K562 (cell line): ENCODE measurements around the gene CTXN1. TPM values are rescaled to one million over a fixed set of nuclear protein-coding genes. Genes with fewer than 3 reads are reported as not detected.

Experiments used
- CBX3 ChIP-seq, 2 experiments: IDR thresholded peaks; 1 replicate in 1 of 2; 2 replicates in 1 of 2; pipeline ENCODE4 v1.6.1; 2012; ENCODE audit warnings: inconsistent platforms in 2 of 2, low read length in 2 of 2, borderline replicate concordance in 1 of 2, control low read depth in 1 of 2
- DPF2 ChIP-seq: fragments of 450-650 bp; IDR thresholded peaks from 2 replicates; pipeline ENCODE4 v1.6.1; 2016
- E2F3 ChIP-seq: fragments of 250-450 bp; sonication (Bioruptor Pico); IDR thresholded peaks from 2 replicates; pipeline ENCODE4 v1.4.0; 2020; ENCODE audit warnings: mild to moderate bottlenecking
- LCOR ChIP-seq: sonication (generic); formaldehyde crosslinking; IDR thresholded peaks from 2 replicates; pipeline ENCODE4 v1.8.0; 2022; ENCODE audit warnings: mild to moderate bottlenecking, missing genetic modification reagents
- MAX ChIP-seq: sonication (generic); formaldehyde crosslinking; IDR thresholded peaks from 2 replicates; pipeline ENCODE4 v1.9.0; 2022; ENCODE audit warnings: mild to moderate bottlenecking, missing genetic modification reagents
- MCM3 ChIP-seq: fragments of 450-650 bp; IDR thresholded peaks from 2 replicates; pipeline ENCODE4 v1.6.1; 2016
- MEIS2 ChIP-seq: fragments of 450-650 bp; IDR thresholded peaks from 2 replicates; pipeline ENCODE4 v1.6.1; 2014; ENCODE audit warnings: mild to moderate bottlenecking; ENCODE audit not compliant: partially characterized antibody
- RBFOX2 ChIP-seq: fragments of 200-400 bp; formaldehyde crosslinking; IDR thresholded peaks from 2 replicates; pipeline ENCODE4 v1.6.1; 2017; ENCODE audit warnings: low read depth, mild to moderate bottlenecking, low read length, moderate library complexity
- REST ChIP-seq, 2 experiments: fragments of 450-650 bp; formaldehyde crosslinking in 1 of 2; IDR thresholded peaks; 2 replicates each; pipeline versions ENCODE4 v1.4.0 to v1.6.1; 2014 to 2020; ENCODE audit warnings: mild to moderate bottlenecking in 2 of 2, borderline replicate concordance in 1 of 2, low read depth in 1 of 2
- ZNF354B ChIP-seq: fragments of 250-450 bp; sonication (Bioruptor Pico); IDR thresholded peaks from 2 replicates; pipeline ENCODE4 v1.4.0; 2020
- polyA plus RNA-seq, 8 experiments: library from polyadenylated mRNA; depleted of rRNA in 4 of 8; stranded (reverse) in 5 of 8; unstranded in 3 of 8; fragments of >200 nt; fragmentation: Nextera tagmentation in 2 of 8; fragmentation: Illumina TruSeq in 1 of 8; extraction: Ambion mirVana in 2 of 8; extraction: Trizol in 1 of 8; gene quantifications; 2 replicates each; pipeline versions ENCODE4 v1.2.1 to v1.2.3, GENCODE V29; 2011 to 2014; ENCODE audit warnings: inconsistent platforms in 1 of 8, missing spikeins in 1 of 8
- total RNA-seq, 7 experiments: library from RNA; depleted of rRNA in 6 of 7; stranded (reverse); fragments of >200 nt in 6 of 7; fragmentation: Illumina TruSeq in 2 of 7; extraction: Trizol in 2 of 7; gene quantifications; 2 replicates each; pipeline versions ENCODE4 v1.2.1 to v1.2.3, GENCODE V29; 2011 to 2021; ENCODE audit warnings: low replicate concordance in 1 of 7
- TF ChIP-seq, protein P1 (sequence below), 2 experiments: IDR thresholded peaks in 1 of 2; conservative IDR thresholded peaks in 1 of 2; 2 replicates each; pipeline ENCODE4 v1.6.1; 2016; ENCODE audit warnings: low read depth in 2 of 2, mild to moderate bottlenecking in 1 of 2, missing compliant biosample characterization in 1 of 2, missing genetic modification characterization in 1 of 2, moderate library complexity in 1 of 2
- TF ChIP-seq, protein P2 (sequence below): fragments of 450-650 bp; IDR thresholded peaks from 2 replicates; pipeline ENCODE4 v1.6.1; 2016; ENCODE audit warnings: borderline replicate concordance

Gene CTXN1
- total and polyA plus RNA-seq, 9 of the 15 experiments (the other 6 are each of a cell fraction or from before 2014, with no cell fraction given): 0.15 to 37.4 (median 1.8) TPM; not detected in 2

- TF ChIP-seq LCOR (CRISPR knock-in tag) (peak; percentile 17; the same call in 1 of the 2 replicates), MEIS2 (no peak), RBFOX2 (peak; percentile 10), DPF2 (peak; percentile 70), MAX (CRISPR knock-in tag) (peak; percentile 62), REST (IDR thresholded peaks at IDR 0.05; ENCODE audit: borderline replicate concordance) (peak; percentile 37), REST (CRISPR knock-in tag; IDR thresholded peaks at IDR 0.05; ENCODE audit: low read depth) (0 out of 2 replicates have a peak, but pooled peaks have one; percentile 51), E2F3 (0 out of 2 replicates have a peak, but pooled peaks have one; percentile 16), ZNF354B (no peak), MCM3 (no peak), CBX3 (IDR thresholded peaks at IDR 0.05; ENCODE audit: borderline replicate concordance in 1 of 2, low read length in 2 of 2) (peak in 1 of 2 experiments; percentile 31; a peak in 1 of 3 replicates)
- TF ChIP-seq, protein P1, sequence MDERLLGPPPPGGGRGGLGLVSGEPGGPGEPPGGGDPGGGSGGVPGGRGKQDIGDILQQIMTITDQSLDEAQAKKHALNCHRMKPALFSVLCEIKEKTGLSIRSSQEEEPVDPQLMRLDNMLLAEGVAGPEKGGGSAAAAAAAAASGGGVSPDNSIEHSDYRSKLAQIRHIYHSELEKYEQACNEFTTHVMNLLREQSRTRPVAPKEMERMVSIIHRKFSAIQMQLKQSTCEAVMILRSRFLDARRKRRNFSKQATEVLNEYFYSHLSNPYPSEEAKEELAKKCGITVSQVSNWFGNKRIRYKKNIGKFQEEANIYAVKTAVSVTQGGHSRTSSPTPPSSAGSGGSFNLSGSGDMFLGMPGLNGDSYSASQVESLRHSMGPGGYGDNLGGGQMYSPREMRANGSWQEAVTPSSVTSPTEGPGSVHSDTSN (CRISPR knock-in tag; IDR thresholded peaks at IDR 0.05; ENCODE audit: low read depth): peak; percentile 18; the same call in 1 of the 2 replicates
- TF ChIP-seq, protein P1 (tag; conservative IDR thresholded peaks at IDR 0.05; ENCODE audit: low read depth): no peak
- TF ChIP-seq, protein P2, sequence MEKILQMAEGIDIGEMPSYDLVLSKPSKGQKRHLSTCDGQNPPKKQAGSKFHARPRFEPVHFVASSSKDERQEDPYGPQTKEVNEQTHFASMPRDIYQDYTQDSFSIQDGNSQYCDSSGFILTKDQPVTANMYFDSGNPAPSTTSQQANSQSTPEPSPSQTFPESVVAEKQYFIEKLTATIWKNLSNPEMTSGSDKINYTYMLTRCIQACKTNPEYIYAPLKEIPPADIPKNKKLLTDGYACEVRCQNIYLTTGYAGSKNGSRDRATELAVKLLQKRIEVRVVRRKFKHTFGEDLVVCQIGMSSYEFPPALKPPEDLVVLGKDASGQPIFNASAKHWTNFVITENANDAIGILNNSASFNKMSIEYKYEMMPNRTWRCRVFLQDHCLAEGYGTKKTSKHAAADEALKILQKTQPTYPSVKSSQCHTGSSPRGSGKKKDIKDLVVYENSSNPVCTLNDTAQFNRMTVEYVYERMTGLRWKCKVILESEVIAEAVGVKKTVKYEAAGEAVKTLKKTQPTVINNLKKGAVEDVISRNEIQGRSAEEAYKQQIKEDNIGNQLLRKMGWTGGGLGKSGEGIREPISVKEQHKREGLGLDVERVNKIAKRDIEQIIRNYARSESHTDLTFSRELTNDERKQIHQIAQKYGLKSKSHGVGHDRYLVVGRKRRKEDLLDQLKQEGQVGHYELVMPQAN: peak; percentile 75; the same call in 1 of the 2 replicates
Measured at GRCh38 chr19:7920519-7921301, 5.2 kb downstream of the CTXN1 start (continued).
